C4-2B (cell line): Measurements from ENCODE around the gene PAPSS1.

ENCODE experiments used
- ZFX ChIP-seq: fragments of 450-650 bp; IDR thresholded peaks from 2 replicates; pipeline ENCODE4 v1.6.1; 2017
- TF ChIP-seq, protein P1 (sequence below): fragments of 450-650 bp; conservative IDR thresholded peaks from 2 replicates; pipeline ENCODE4 v1.5.1; 2017; ENCODE audit warnings: mild to moderate bottlenecking

DNA sequence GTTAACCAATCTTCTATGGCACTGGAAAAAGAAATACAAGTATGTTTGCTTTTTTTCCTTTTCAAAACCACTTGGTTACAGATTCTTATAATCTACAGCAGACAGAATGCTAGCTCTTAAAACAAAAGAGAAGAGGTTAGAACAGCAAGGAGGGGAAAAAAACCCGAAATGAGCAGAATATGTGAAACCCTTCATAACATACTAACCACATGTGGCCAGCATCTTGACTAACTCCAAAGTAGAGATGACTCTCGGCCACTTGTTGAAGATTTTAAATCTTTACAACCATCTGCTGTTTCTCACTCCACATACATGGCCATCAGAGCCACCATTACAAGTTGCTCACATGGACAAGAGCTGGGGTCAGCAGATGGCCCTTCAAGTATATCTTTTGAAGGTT is 100.3 kb downstream of the PAPSS1 start:
- TF ChIP-seq, protein P1, sequence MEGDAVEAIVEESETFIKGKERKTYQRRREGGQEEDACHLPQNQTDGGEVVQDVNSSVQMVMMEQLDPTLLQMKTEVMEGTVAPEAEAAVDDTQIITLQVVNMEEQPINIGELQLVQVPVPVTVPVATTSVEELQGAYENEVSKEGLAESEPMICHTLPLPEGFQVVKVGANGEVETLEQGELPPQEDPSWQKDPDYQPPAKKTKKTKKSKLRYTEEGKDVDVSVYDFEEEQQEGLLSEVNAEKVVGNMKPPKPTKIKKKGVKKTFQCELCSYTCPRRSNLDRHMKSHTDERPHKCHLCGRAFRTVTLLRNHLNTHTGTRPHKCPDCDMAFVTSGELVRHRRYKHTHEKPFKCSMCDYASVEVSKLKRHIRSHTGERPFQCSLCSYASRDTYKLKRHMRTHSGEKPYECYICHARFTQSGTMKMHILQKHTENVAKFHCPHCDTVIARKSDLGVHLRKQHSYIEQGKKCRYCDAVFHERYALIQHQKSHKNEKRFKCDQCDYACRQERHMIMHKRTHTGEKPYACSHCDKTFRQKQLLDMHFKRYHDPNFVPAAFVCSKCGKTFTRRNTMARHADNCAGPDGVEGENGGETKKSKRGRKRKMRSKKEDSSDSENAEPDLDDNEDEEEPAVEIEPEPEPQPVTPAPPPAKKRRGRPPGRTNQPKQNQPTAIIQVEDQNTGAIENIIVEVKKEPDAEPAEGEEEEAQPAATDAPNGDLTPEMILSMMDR: no peak
- no peak for TF ChIP-seq ZFX
